ENCODE data around the gene SCFD2.

DNA sequence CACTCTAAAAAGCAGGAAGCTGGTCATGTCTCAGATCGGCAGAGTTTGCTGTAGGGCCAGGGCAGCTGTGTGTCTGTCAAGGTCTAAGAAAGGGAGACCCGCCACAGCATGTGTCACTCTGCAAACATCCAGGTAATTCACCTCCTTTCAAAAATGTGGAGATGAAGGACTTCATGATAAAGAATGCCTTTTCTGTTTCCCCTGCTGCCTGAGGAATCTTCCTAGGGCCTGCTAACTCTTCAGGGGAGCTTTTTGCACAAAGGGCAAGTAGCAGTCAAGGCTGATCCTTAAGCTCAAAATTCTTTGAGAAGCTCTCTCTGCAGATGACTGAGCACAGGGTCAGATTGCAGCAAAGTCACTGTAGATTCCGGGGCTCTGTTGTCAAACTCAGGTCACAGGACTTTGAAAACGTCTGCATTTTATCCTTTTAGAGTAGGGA, 482.7 kb downstream of the SCFD2 start:
- TF ChIP-seq, protein P1, sequence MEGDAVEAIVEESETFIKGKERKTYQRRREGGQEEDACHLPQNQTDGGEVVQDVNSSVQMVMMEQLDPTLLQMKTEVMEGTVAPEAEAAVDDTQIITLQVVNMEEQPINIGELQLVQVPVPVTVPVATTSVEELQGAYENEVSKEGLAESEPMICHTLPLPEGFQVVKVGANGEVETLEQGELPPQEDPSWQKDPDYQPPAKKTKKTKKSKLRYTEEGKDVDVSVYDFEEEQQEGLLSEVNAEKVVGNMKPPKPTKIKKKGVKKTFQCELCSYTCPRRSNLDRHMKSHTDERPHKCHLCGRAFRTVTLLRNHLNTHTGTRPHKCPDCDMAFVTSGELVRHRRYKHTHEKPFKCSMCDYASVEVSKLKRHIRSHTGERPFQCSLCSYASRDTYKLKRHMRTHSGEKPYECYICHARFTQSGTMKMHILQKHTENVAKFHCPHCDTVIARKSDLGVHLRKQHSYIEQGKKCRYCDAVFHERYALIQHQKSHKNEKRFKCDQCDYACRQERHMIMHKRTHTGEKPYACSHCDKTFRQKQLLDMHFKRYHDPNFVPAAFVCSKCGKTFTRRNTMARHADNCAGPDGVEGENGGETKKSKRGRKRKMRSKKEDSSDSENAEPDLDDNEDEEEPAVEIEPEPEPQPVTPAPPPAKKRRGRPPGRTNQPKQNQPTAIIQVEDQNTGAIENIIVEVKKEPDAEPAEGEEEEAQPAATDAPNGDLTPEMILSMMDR (conservative IDR thresholded peaks at IDR 0.05 in 1 of 2, IDR thresholded peaks at IDR 0.05 in 1 of 2; ENCODE audit: extremely low read depth in 1 of 2, insufficient read depth in 1 of 2, low read depth in 1 of 2, low read length in 2 of 2): no peak
- TF ChIP-seq EZH2 (IDR thresholded peaks at IDR 0.05; ENCODE audit: borderline replicate concordance, low read length): no peak
